Fibroblast of lung (primary cell): ENCODE measurements around the gene IMMP2L.

ENCODE experiments used
- EZH2 ChIP-seq: IDR thresholded peaks from 2 replicates; pipeline ENCODE4 v1.5.1; 2012; ENCODE audit warnings: low read length, control low read depth, mild to moderate bottlenecking; ENCODE audit errors: missing control alignments
- TF ChIP-seq, protein P1 (sequence below), 2 donors: IDR thresholded peaks in 1 of 2; conservative IDR thresholded peaks in 1 of 2; 1 replicate in 1 of 2; 2 replicates in 1 of 2; pipeline ENCODE4 v1.5.1; 2011 to 2012; ENCODE audit warnings: low read length in 2 of 2, control low read depth in 1 of 2, inconsistent platforms in 1 of 2, low read depth in 1 of 2, mild to moderate bottlenecking in 1 of 2

DNA sequence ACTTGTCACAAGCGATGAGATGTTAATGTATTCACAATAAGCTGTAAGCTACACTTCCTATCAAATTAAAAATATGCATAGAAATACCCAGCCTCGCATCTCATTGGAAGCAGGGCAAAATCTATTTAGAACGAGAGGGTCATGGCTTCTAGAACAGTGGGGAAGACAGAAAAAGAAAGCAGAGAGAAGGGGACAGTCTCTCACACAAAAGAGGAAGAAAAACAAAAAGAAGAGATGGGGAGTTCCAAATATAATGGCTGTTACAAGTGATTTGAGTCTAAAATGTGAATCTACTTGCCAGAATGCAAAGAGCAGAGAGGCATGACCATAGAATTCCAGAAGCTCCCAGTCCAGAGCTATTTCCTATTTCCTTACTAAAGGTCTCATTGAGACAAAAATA is 457.6 kb downstream of the IMMP2L start:
- TF ChIP-seq, protein P1, sequence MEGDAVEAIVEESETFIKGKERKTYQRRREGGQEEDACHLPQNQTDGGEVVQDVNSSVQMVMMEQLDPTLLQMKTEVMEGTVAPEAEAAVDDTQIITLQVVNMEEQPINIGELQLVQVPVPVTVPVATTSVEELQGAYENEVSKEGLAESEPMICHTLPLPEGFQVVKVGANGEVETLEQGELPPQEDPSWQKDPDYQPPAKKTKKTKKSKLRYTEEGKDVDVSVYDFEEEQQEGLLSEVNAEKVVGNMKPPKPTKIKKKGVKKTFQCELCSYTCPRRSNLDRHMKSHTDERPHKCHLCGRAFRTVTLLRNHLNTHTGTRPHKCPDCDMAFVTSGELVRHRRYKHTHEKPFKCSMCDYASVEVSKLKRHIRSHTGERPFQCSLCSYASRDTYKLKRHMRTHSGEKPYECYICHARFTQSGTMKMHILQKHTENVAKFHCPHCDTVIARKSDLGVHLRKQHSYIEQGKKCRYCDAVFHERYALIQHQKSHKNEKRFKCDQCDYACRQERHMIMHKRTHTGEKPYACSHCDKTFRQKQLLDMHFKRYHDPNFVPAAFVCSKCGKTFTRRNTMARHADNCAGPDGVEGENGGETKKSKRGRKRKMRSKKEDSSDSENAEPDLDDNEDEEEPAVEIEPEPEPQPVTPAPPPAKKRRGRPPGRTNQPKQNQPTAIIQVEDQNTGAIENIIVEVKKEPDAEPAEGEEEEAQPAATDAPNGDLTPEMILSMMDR (conservative IDR thresholded peaks at IDR 0.05 in 1 of 2, IDR thresholded peaks at IDR 0.05 in 1 of 2; ENCODE audit: low read depth in 1 of 2, low read length in 2 of 2) = no peak
- no peak for TF ChIP-seq EZH2
